SU-DHL-6 (cell line): Measurements from ENCODE around the gene NSD1.
A peak's percentile ranks its signal among the peaks of the same experiment; 100 is the strongest.

Experiments used
- H2AFZ ChIP-seq: fragments of 200-600 bp; sonication (generic); 2 replicates; pipeline ENCODE4 v1.6.1; 2014; ENCODE audit warnings: low read depth, mild to moderate bottlenecking, moderate library complexity, mixed read lengths, antibody characterized with exemption, low read length; ENCODE audit not compliant: severe bottlenecking
- H3F3A ChIP-seq: fragments of 200-600 bp; shearing (Covaris generic); 2 replicates; pipeline ENCODE4 v1.6.0; 2016; ENCODE audit warnings: antibody characterized with exemption, mild to moderate bottlenecking; ENCODE audit not compliant: insufficient read depth
- H3K27ac ChIP-seq: fragments of 200-600 bp; sonication (generic); 2 replicates; pipeline ENCODE4 v1.5.1; 2016; ENCODE audit warnings: low read depth, mild to moderate bottlenecking, low read length, moderate library complexity, mixed read lengths
- H3K27me3 ChIP-seq: fragments of 200-600 bp; sonication (generic), shearing (Covaris generic); 2 replicates; pipeline ENCODE4 v1.6.0; 2014; ENCODE audit warnings: mild to moderate bottlenecking, low read length
- H3K36me3 ChIP-seq: fragments of 200-600 bp; sonication (generic); 2 replicates; pipeline ENCODE4 v1.6.1; 2014; ENCODE audit warnings: mild to moderate bottlenecking, low read length, mixed read lengths
- H3K4me2 ChIP-seq: fragments of 300-600, 200-600 bp; shearing (Covaris generic), sonication (generic); 2 replicates; pipeline ENCODE4 v1.6.0; 2014; ENCODE audit warnings: low read length, low read depth, mild to moderate bottlenecking; ENCODE audit not compliant: poor library complexity, severe bottlenecking
- H3K4me3 ChIP-seq: fragments of 200-600 bp; sonication (generic); 2 replicates; pipeline ENCODE4 v1.5.1; 2014; ENCODE audit warnings: antibody characterized with exemption, low read length, mild to moderate bottlenecking, mixed read lengths; ENCODE audit not compliant: insufficient read depth, poor library complexity, severe bottlenecking
- H3K79me2 ChIP-seq: fragments of 200-600 bp; sonication (generic); 2 replicates; pipeline ENCODE4 v1.6.1; 2014; ENCODE audit warnings: mild to moderate bottlenecking, low read length, moderate library complexity; ENCODE audit not compliant: insufficient read depth
- H3K9ac ChIP-seq: fragments of 200-600 bp; sonication (generic); 2 replicates; pipeline ENCODE4 v1.7.0; 2014; ENCODE audit warnings: mild to moderate bottlenecking, low read length
- H3K9me2 ChIP-seq: fragments of 200-600 bp; sonication (generic); replicated peaks from 2 replicates; pipeline ENCODE4 v1.6.1; 2014; ENCODE audit warnings: low read length; ENCODE audit not compliant: insufficient read depth
- H3K9me3 ChIP-seq: fragments of 200-600 bp; sonication (generic); 2 replicates; pipeline ENCODE4 v1.6.1; 2014; ENCODE audit warnings: low read length, mixed read lengths; ENCODE audit not compliant: insufficient read depth
- H4K20me1 ChIP-seq: fragments of 200-600 bp; sonication (generic); 2 replicates; pipeline ENCODE4 v1.6.1; 2014; ENCODE audit warnings: low read depth, mild to moderate bottlenecking, antibody characterized with exemption, low read length, moderate library complexity, mixed read lengths
- CTCF ChIP-seq: fragments of 200-600 bp; sonication (generic); IDR thresholded peaks from one replicate; pipeline ENCODE4 v1.5.1; 2017; ENCODE audit warnings: antibody characterized with exemption, mild to moderate bottlenecking, low read length, moderate library complexity; ENCODE audit not compliant: insufficient read depth, poor library complexity, severe bottlenecking
- EZH2phosphoT487 ChIP-seq: fragments of 200-600 bp; sonication (generic), shearing (Covaris generic); conservative IDR thresholded peaks from 2 replicates; pipeline ENCODE4 v1.6.1; 2018; ENCODE audit warnings: mild to moderate bottlenecking, antibody characterized with exemption, low read length, moderate library complexity, mixed read lengths

The NSD1 gene

GRCh38 chr5:177346820-177347219, 213.2 kb downstream of the NSD1 start:
- Histone ChIP-seq H3F3A (no peaks in the 10 kb centered on the region), H2AFZ (no peak overlapping the region), H3K4me3 (no peak overlapping the region), H3K79me2 (peaks cover 85% of the 10 kb centered on the region), H3K36me3 (peaks cover 9% of the 10 kb centered on the region; the same call in 1 of the 2 replicates), H3K9ac (no peak overlapping the region), H3K27ac (no peak overlapping the region), H3K27me3 (no peaks in the 10 kb centered on the region), H3K9me2 (no peaks in the 10 kb centered on the region), H3K9me3 (no peaks in the 10 kb centered on the region), H4K20me1 (no peaks in the 10 kb centered on the region; the same call in 1 of the 2 replicates), H3K4me2 (no peak overlapping the region)
- TF ChIP-seq CTCF: no peak
- no peak for TF ChIP-seq EZH2phosphoT487

- H3F3A ChIP-seq: no peaks in the 10 kb centered on the region
- no peaks in the 10 kb centered on the region for H3K9me3 ChIP-seq
- H3K79me2 ChIP-seq: peaks cover 78% of the 10 kb centered on the region
- no peak overlapping the region for H3K4me2 ChIP-seq
- H2AFZ ChIP-seq: no peak overlapping the region
- no peak overlapping the region for H3K27ac ChIP-seq
- no peak overlapping the region for H3K9ac ChIP-seq
- H3K4me3 ChIP-seq: no peak overlapping the region
- H4K20me1 ChIP-seq: no peaks in the 10 kb centered on the region; the same call in 1 of the 2 replicates
- TF ChIP-seq EZH2phosphoT487 (no peak), CTCF (no peak)
- peaks cover 6% of the 10 kb centered on the region; the same call in 1 of the 2 replicates for H3K36me3 ChIP-seq
- H3K9me2 ChIP-seq: no peaks in the 10 kb centered on the region
- no peaks in the 10 kb centered on the region for H3K27me3 ChIP-seq
Observed at GRCh38 chr5:177347699-177348098, 214.1 kb downstream of the NSD1 start.

DNA sequence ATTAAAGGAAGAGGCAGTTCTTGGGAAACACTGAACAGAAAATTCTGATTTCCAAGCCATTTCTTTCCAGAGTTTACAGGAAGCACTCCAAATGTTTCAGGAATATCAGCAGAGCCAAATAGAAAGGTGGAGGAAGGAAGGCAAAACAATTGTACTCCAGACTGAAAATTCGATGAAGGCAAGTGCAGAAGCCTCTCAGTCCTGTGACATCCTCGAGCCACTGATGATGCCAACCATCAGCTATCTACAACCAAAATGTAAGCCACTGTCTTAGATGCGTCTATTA, 215.7 kb downstream of the NSD1 start:
- Histone ChIP-seq H3K4me3 (peak overlapping the region; percentile 76), H2AFZ (no peak overlapping the region), H3K9me3 (no peaks in the 10 kb centered on the region), H3F3A (no peaks in the 10 kb centered on the region), H3K9ac (peak overlapping the region; percentile 70; the same call in 1 of the 2 replicates), H3K4me2 (peak overlapping the region; percentile 97), H4K20me1 (no peaks in the 10 kb centered on the region; the same call in 1 of the 2 replicates), H3K27me3 (no peaks in the 10 kb centered on the region), H3K36me3 (peaks cover 6% of the 10 kb centered on the region; the same call in 1 of the 2 replicates), H3K9me2 (no peaks in the 10 kb centered on the region), H3K27ac (no peak overlapping the region), H3K79me2 (peaks cover 66% of the 10 kb centered on the region)
- TF ChIP-seq CTCF: no peak
